Purkinje cell (primary cell): ENCODE measurements around the gene NPHP1. TPM values are rescaled to one million over a fixed set of nuclear protein-coding genes. Genes with fewer than 3 reads are reported as not detected.

Experiments used
- polyA plus RNA-seq: library from polyadenylated mRNA; unstranded; fragments of >200 nt; fragmentation: Nextera tagmentation; gene quantifications from 2 replicates; pipeline ENCODE4 v1.2.1, GENCODE V29; 2014

Gene NPHP1
- 6.0 and 13.1 TPM in 2 replicates for polyA plus RNA-seq

DNA sequence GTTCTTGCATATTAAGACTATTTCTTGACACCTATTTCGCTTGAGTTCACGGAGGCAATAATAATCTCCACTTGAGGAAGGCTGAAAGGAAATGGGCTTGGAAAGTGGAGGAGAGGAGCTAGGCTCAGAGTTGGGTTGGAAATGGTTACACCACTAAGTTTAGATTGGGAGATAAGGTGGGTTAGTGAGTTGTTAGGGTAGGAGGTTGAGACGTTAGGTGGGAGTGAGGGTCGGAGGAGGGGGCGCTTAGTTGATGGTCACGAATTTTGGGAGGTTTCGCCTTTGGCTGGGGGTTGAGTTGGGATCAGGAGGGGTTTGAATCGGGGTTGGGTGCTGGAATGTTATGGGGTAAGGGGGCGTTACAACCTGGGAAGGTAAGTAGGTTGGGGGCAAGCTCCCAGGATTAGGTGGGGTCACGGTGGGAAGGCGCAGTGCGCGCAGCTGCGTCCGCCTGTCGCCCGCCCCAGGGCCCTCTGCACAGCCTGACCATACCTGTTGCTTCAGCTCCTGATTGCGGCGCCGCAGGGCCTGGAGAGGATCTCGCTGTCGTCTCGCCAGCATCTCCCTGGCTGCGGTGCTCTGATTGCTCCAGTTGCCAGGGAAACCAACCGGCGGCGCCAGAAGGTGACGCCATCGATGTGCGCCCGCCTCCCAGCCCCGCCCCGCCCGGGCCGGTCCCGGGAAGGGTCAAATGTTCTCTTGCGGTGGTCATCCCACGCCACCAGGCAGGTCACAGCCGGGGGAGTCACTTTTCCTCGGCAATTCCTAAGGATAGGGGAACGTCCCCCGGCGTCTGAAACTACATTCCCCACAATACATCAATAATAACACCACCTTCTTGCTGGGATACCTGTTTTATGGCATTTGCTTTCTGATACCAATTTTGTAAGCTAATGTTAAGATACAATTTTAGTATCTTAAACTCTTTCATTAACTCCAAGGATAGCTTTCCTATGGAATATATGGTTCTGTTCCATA, at the start of gene NPHP1:
Gene NPHP1, minus strand, starts transcription at position 606 of the 978 bp plus-strand sequence. Its CDS starts 45 bp downstream, at position 561.

DNA sequence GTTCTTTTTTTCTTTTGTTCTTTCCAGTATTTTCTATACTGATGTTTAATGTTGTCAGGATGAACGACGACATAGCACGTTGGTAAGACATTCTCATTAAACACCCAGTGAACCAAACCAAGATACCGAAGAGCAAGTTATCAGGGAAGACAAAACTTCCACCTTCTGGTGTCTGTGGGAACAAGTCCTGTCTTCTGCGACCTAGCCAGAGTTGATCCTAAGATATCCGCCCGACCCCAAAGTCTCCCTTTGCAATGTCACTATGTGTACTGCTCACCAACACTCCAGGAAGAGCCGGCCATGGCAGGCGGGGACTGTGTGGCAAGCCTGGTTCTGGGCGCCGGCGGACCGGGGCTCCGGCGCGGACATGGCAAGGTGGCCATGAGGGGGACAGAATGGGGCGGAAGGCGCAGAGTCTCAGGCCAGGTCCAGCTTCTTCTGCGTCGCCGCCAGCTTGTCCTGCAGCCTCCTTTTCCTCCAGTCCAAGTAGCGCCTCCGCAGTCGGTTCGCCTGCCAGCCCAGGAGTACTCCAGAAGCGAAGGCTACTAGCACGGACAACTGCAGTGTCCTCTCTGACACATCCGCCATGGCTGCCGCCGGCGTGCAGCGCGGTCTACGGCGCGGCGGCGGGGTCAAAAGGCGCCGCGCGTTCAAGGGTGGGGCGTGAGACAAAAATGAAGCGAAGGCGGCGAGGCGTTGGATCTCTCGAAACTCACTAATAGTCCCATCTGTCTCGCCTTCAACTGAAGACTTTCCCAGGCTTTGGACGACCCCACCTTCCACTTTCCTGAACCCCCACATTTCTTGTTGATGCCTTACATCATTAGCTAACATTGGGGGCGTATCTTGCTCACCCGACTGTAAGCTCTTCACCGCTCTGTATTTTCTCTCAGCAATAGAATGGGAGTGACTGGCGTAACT, 7.4 kb upstream of the NPHP1 start, which contains the start of gene MTLN:
Gene MTLN, minus strand, starts transcription at position 610 of the 921 bp plus-strand sequence. Its CDS starts 22 bp downstream, at position 588.

DNA sequence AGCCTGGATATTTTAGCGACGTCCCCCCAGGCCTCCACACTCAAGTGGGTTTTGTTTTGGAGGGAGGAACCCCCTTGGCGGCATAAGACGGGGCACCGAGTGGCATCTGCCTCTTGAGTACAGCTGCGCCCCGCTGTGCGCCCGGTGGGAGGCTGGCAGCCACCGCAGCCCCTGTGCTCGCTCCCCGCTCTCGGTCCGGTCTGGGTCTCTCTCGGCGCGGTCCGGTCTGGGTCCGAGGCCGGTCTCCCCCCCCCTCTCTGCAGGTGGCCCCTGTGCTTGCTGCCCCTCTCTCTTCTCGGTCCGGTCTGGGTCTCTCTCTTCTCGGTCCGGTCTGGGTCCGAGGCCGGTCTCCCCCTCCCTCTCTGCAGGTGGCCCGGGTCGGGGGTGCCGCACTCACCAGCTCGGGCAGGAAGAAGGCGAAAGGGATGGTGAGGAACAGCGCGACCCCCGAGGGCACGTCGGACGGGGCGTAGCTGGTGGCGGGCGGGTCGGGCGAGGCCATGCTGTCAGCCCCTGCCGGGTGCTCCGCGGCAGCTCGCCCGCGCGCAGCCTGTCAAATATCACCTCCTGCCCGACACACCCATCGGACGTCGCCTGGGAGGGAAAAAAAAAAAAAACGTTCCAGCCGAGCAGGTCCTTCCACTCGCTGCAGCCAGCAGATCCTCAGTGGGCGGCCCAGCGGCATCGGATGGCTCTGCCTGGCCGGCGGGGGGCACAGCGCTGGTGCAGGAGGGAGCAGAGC, 89.4 kb downstream of the NPHP1 start, which contains the start of gene MALL:
Gene MALL, minus strand, starts transcription at position 532 of the 742 bp plus-strand sequence. Its CDS starts 30 bp downstream, at position 502.

Other genes starting within 250 kb of the NPHP1 start
- not detected in 2 replicates for gene MALL, start 89.2 kb downstream of the NPHP1 start, polyA plus RNA-seq
- 201 and 222 TPM in 2 replicates for gene MTLN, start 7.5 kb upstream of the NPHP1 start, polyA plus RNA-seq